ENCODE data around the gene CGN. TPM values are rescaled to one million over a fixed set of nuclear protein-coding genes. Genes with fewer than 3 reads are reported as not detected.

Gene CGN
- total RNA-seq, 2 experiments from 2014 or later = 0.08 to 0.28 TPM

GRCh38 chr1:151510614-151510956 lies 602 bp upstream of the CGN start:
- Histone ChIP-seq H3K9me3 (ENCODE audit: control insufficient read depth in 1 of 2, insufficient read depth in 1 of 2, low read length in 2 of 2) (no peaks in the 10 kb centered on the region), H3K4me3 (ENCODE audit: low read length) (peak overlapping the region; percentile 76), H3K27ac (ENCODE audit: low read depth in 1 of 2, low read length in 2 of 2) (peak overlapping the region in 1 of 2 donors; percentile 6), H3K4me1 (ENCODE audit: insufficient read depth, low read length) (peaks cover 30% of the 10 kb centered on the region), H3K27me3 (ENCODE audit: control insufficient read depth in 1 of 2, insufficient read depth in 2 of 2, low read length in 2 of 2) (no peaks in the 10 kb centered on the region), H3K36me3 (ENCODE audit: insufficient read depth, low read length) (no peaks in the 10 kb centered on the region)
- peaks cover 32% of the 10 kb centered on the region for H3K4me1 Mint-ChIP-seq (ENCODE audit: low read depth)
- H3K4me3 Mint-ChIP-seq = peak overlapping the region; percentile 97
- POLR2A ChIA-PET = interaction anchor here (0.7 to 1.7 kb wide), 11 partner anchors 8 to 634 kb away, joined by 3 to 11 read pairs (median 4); partner anchors contain the start of genes ARNT, MRPL9, POGZ and TUFT1
- CTCF ChIA-PET = interaction anchor here (1.2 to 1.9 kb wide), 3 partner anchors 25 to 83 kb away, joined by 3 to 7 read pairs (median 5); no protein-coding TSS in a partner anchor
- no peaks in the 10 kb centered on the region for H3K36me3 Mint-ChIP-seq (ENCODE audit: low read depth)
- peak overlapping the region; percentile 75 for H3K27ac Mint-ChIP-seq
- H3K27me3 Mint-ChIP-seq = no peaks in the 10 kb centered on the region
- ATAC-seq (ENCODE audit: poor library complexity) = no peak
- H3K9me3 Mint-ChIP-seq = no peaks in the 10 kb centered on the region
- intact Hi-C loops (cut with DNase I, micrococcal nuclease) = loop anchor here (2.0 to 5.0 kb wide), 5 partner anchors 30 to 230 kb away; partner anchors contain the start of genes POGZ (in 1 of the 2) and TUFT1 (in 1 of the 2)
- TF ChIP-seq CTCF (IDR thresholded peaks at IDR 0.05) = no peak
- peak in 1 of 14 experiments; percentile 33 for DNase-seq

DNA sequence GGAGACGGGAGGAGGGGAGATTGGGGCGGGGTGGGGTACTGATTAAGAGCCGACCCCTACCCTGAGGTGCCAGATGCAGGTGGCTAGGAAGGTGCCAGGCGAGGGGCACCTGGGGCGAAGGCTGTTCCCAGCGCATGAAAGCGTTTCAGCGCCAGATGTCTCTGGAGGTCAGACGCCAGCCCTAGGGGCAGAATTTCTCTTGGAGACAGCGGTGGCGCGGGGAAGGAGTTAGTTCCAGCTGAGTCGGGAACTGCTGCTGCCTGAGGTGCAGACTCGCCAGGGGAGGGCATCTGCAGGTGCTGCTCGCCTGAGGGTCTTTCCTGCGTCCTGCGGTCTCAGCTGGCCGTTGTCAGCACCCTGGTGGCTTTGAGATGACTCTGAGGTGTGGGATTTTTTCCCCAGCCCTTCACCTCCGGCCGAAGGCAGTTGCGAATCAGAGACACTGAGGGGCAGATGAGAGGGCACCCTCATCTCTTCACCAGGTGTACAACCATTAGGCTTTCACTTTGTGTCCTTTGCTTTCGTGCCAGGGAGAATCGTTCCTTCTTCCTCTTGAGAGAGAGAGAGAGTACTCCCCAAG lies 539 bp downstream of the CGN start:
- Histone ChIP-seq H3K27me3 (ENCODE audit: control insufficient read depth in 1 of 2, insufficient read depth in 2 of 2, low read length in 2 of 2) (no peaks in the 10 kb centered on the region), H3K4me1 (ENCODE audit: insufficient read depth, low read length) (peaks cover 30% of the 10 kb centered on the region), H3K27ac (ENCODE audit: low read depth in 1 of 2, low read length in 2 of 2) (no peak overlapping the region), H3K4me3 (ENCODE audit: low read length) (peak overlapping the region; percentile 76), H3K9me3 (ENCODE audit: control insufficient read depth in 1 of 2, insufficient read depth in 1 of 2, low read length in 2 of 2) (no peaks in the 10 kb centered on the region), H3K36me3 (ENCODE audit: insufficient read depth, low read length) (no peaks in the 10 kb centered on the region)
- H3K9me3 Mint-ChIP-seq = no peaks in the 10 kb centered on the region
- peaks cover 32% of the 10 kb centered on the region for H3K4me1 Mint-ChIP-seq (ENCODE audit: low read depth)
- no peaks in the 10 kb centered on the region for H3K36me3 Mint-ChIP-seq (ENCODE audit: low read depth)
- ATAC-seq (ENCODE audit: poor library complexity) = peak; percentile 21
- DNase-seq = peak in 11 of 14 experiments; percentile 5 to 60 (median 22)
- POLR2A ChIA-PET = interaction anchor here (0.6 to 1.7 kb wide), 11 partner anchors 9 to 635 kb away, joined by 3 to 11 read pairs (median 4); partner anchors contain the start of genes ARNT, MRPL9, POGZ and TUFT1
- no peaks in the 10 kb centered on the region for H3K27me3 Mint-ChIP-seq
- CTCF ChIA-PET = interaction anchor here (0.6 to 1.9 kb wide), 3 partner anchors 68 to 114 kb away, joined by 5 to 7 read pairs (median 5); no protein-coding TSS in a partner anchor
- peak overlapping the region; percentile 97 for H3K4me3 Mint-ChIP-seq
- no peak overlapping the region for H3K27ac Mint-ChIP-seq
- intact Hi-C loops (cut with DNase I, micrococcal nuclease) = loop anchor here (2.0 to 5.0 kb wide), 5 partner anchors 29 to 231 kb away; partner anchors contain the start of genes POGZ (in 1 of the 2) and TUFT1 (in 1 of the 2)
- peak; percentile 12 for TF ChIP-seq CTCF (IDR thresholded peaks at IDR 0.05)

DNA sequence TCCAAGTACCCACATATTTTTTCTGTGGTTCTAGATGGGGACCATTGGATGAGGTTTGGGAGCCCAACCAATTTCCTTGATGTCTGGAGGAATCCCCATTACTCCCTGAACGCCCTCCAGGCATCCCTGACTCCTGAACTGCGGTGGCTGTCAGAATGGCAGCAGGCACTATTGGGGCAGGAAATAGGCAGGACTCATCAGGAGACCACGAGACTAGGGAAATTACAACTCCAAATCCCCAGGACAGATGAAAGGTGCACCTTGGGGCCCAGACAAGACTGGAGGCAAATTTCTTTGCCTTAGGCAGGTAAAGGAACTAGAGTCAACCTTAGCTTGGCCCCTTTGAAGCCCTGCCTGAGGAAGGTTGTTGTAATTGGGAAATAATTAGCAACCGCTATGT lies 1.1 kb downstream of the CGN start:
- Mint-ChIP-seq H3K9me3 (no peaks in the 10 kb centered on the region), H3K4me3 (peak overlapping the region; percentile 97), H3K27me3 (no peaks in the 10 kb centered on the region), H3K27ac (no peak overlapping the region), H3K4me1 (ENCODE audit: low read depth) (peaks cover 32% of the 10 kb centered on the region), H3K36me3 (ENCODE audit: low read depth) (no peaks in the 10 kb centered on the region)
- Histone ChIP-seq H3K4me3 (ENCODE audit: low read length) (peak overlapping the region; percentile 76), H3K27me3 (ENCODE audit: control insufficient read depth in 1 of 2, insufficient read depth in 2 of 2, low read length in 2 of 2) (no peaks in the 10 kb centered on the region), H3K4me1 (ENCODE audit: insufficient read depth, low read length) (peaks cover 30% of the 10 kb centered on the region), H3K9me3 (ENCODE audit: control insufficient read depth in 1 of 2, insufficient read depth in 1 of 2, low read length in 2 of 2) (no peaks in the 10 kb centered on the region), H3K27ac (ENCODE audit: low read depth in 1 of 2, low read length in 2 of 2) (no peak overlapping the region), H3K36me3 (ENCODE audit: insufficient read depth, low read length) (no peaks in the 10 kb centered on the region)
- POLR2A ChIA-PET = interaction anchor here (1.7 kb wide), 1 partner anchor 53 kb away, joined by 11 read pairs; the partner anchor contains the start of gene POGZ
- CTCF ChIA-PET = interaction anchor here (0.7 kb wide), 1 partner anchor 81 kb away, joined by 3 read pairs; no protein-coding TSS in a partner anchor
- DNase-seq (peak in 1 of 14 experiments; percentile 18), ATAC-seq (ENCODE audit: poor library complexity) (no peak)
- intact Hi-C loops (cut with DNase I, micrococcal nuclease) = loop anchor here in 1 of 2 experiments (5.0 kb wide), 1 partner anchor 55 kb away; the partner anchor contains the start of gene POGZ
- no peak for TF ChIP-seq CTCF (IDR thresholded peaks at IDR 0.05)
